GM18505 (cell line): ENCODE measurements around the gene EDC3.
"Not testable (repeated sequence)": the region's sequence is repeated elsewhere in the genome, so short reads cannot be mapped to it uniquely, and the experiment has no call there.

ENCODE experiments used
- ATAC-seq: cut with Tn5 transposase; IDR thresholded peaks from one replicate; pipeline ENCODE4 v1.9.1; 2021; ENCODE audit not compliant: unreplicated experiment
- POLR2A ChIP-seq: IDR thresholded peaks from 4 replicates; pipeline ENCODE4 v1.6.1; 2011; ENCODE audit warnings: borderline replicate concordance; ENCODE audit not compliant: insufficient read depth, insufficient read length; ENCODE audit errors: extremely low read depth

Gene EDC3

GRCh38 chr15:74682954-74683353 is 12.9 kb downstream of the EDC3 start:
- no peak for ATAC-seq
- no peak for TF ChIP-seq POLR2A

GRCh38 chr15:74680456-74680855 is 15.4 kb downstream of the EDC3 start:
- no peak for TF ChIP-seq POLR2A
- no peak for ATAC-seq

GRCh38 chr15:74676801-74677200 is 19.0 kb downstream of the EDC3 start:
- no peak for TF ChIP-seq POLR2A

GRCh38 chr15:74674161-74674560 is 21.7 kb downstream of the EDC3 start:
- ATAC-seq, result no peak
- no peak for TF ChIP-seq POLR2A

More at GRCh38 chr15:74676801-74677200, 19.0 kb downstream of the EDC3 start:
- no peak for ATAC-seq

- no peak for ATAC-seq
- no peak for TF ChIP-seq POLR2A
Measured at GRCh38 chr15:74669627-74670026, 26.2 kb downstream of the EDC3 start.

GRCh38 chr15:74667975-74668374 is 27.8 kb downstream of the EDC3 start:
- no peak for ATAC-seq
- TF ChIP-seq POLR2A, result no peak

GRCh38 chr15:74664670-74665069 is 31.2 kb downstream of the EDC3 start:
- no peak for TF ChIP-seq POLR2A
- no peak for ATAC-seq

- TF ChIP-seq POLR2A, result no peak
- ATAC-seq, result no peak
Measured at GRCh38 chr15:74664028-74664616, 31.7 kb downstream of the EDC3 start.

GRCh38 chr15:74663303-74664027 is 32.4 kb downstream of the EDC3 start:
- TF ChIP-seq POLR2A, result no peak
- no peak for ATAC-seq

GRCh38 chr15:74662064-74662860 is 33.6 kb downstream of the EDC3 start:
- no peak for ATAC-seq
- TF ChIP-seq POLR2A, result no peak

- not testable (repeated sequence) for ATAC-seq
Measured at GRCh38 chr15:74661280-74661679, 34.5 kb downstream of the EDC3 start.

- TF ChIP-seq POLR2A, result no peak
- no peak for ATAC-seq
Measured at GRCh38 chr15:74657846-74658245, 38.0 kb downstream of the EDC3 start.

- ATAC-seq, result no peak
- TF ChIP-seq POLR2A, result no peak
Measured at GRCh38 chr15:74656935-74657535, 38.8 kb downstream of the EDC3 start.
